SKM-1 (cell line): ENCODE data around the gene DENND1B.
A peak's percentile ranks its signal among the peaks of the same experiment; 100 is the strongest.

Experiments used
- DNase-seq: peaks from one replicate; lab custom pipeline; 2025; ENCODE audit not compliant: unreplicated experiment; lab: John Stamatoyannopoulos, UW

The DENND1B gene

GRCh38 chr1:197472141-197472540, 303.1 kb downstream of the DENND1B start:
- no peak for DNase-seq

- DNase-seq: no peak
These were observed 303.9 kb downstream of the DENND1B start for GRCh38 chr1:197471248-197471985.

- no peak for DNase-seq
These were observed 304.9 kb downstream of the DENND1B start for GRCh38 chr1:197470330-197470729.

- peak; percentile 50 for DNase-seq
These were observed 305.6 kb downstream of the DENND1B start for GRCh38 chr1:197469620-197470210.

- no peak for DNase-seq
These were observed 306.6 kb downstream of the DENND1B start for GRCh38 chr1:197468543-197469175.

GRCh38 chr1:197467881-197468280, 307.4 kb downstream of the DENND1B start:
- DNase-seq: no peak

- DNase-seq: no peak
These were observed 308.5 kb downstream of the DENND1B start for GRCh38 chr1:197466813-197467212.

- DNase-seq: no peak
These were observed 309.6 kb downstream of the DENND1B start for GRCh38 chr1:197465528-197466327.

- DNase-seq: no peak
These were observed 311.2 kb downstream of the DENND1B start for GRCh38 chr1:197464044-197464443.

- no peak for DNase-seq
These were observed 312.1 kb downstream of the DENND1B start for GRCh38 chr1:197463142-197463541.

- no peak for DNase-seq
These were observed 312.7 kb downstream of the DENND1B start for GRCh38 chr1:197462539-197462938.
